ENCODE data around the gene YPEL3.
"Not testable (repeated sequence)": the region's sequence is repeated elsewhere in the genome, so short reads cannot be mapped to it uniquely, and the experiment has no call there.

The YPEL3 gene, protein sequence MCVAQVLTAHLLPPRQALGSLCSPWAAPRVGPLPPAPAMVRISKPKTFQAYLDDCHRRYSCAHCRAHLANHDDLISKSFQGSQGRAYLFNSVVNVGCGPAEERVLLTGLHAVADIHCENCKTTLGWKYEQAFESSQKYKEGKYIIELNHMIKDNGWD

GRCh38 chr16:30096105-30096861 is at the start of gene YPEL3:
Gene YPEL3, minus strand, starts transcription at chr16:30096213. Its CDS starts 731 bp downstream, at chr16:30095482.
- peak; percentile 94 for DNase-seq (ENCODE audit: low spot score)

- DNase-seq (ENCODE audit: low spot score): no peak
These were observed 49.6 kb upstream of the YPEL3 start for GRCh38 chr16:30145657-30146056.

GRCh38 chr16:30144917-30145316 is 48.9 kb upstream of the YPEL3 start:
- DNase-seq (ENCODE audit: low spot score): no peak

DNA sequence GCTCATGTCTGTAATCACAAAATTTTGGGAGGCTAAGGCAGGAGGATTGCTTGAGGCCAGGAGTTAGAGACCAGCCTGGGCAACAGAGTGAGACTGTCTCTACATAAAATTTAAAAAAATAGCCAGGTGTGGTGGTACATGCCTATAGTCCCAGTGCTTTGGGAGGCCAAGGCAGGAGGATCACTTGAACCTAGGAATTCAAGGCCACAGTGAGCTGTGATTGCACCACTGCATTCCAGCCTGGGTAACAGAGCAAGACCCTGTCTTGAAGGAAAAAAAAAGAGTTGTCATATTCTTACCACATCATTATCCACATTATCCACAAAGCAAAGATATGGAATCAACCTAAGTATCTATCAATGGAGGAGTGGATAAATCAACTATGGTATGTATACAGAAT is 48.0 kb upstream of the YPEL3 start:
- no peak for DNase-seq (ENCODE audit: low spot score)

GRCh38 chr16:30143347-30143702 is 47.3 kb upstream of the YPEL3 start:
- DNase-seq (ENCODE audit: low spot score): no peak

GRCh38 chr16:30142672-30143346 is 46.8 kb upstream of the YPEL3 start:
- no peak for DNase-seq (ENCODE audit: low spot score)

DNA sequence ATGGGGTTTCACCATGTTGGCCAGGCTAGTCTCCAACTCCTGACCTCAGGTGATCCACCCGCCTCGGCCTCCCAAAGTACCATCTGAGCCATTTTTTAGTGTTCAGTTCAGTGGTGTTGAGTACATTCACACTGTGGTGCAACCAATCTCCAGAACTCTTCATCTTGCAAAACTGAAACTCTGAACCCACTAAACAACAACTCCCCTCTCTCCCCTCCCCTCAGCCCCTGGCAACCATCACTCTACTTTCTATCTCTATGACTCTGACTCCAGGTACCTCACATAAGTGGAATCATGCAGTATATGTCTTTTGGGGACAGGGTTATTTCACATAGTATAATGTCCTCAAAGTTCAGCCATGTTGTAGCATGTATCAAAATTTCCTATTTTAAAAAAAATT is 45.7 kb upstream of the YPEL3 start:
- no peak for DNase-seq (ENCODE audit: low spot score)

DNA sequence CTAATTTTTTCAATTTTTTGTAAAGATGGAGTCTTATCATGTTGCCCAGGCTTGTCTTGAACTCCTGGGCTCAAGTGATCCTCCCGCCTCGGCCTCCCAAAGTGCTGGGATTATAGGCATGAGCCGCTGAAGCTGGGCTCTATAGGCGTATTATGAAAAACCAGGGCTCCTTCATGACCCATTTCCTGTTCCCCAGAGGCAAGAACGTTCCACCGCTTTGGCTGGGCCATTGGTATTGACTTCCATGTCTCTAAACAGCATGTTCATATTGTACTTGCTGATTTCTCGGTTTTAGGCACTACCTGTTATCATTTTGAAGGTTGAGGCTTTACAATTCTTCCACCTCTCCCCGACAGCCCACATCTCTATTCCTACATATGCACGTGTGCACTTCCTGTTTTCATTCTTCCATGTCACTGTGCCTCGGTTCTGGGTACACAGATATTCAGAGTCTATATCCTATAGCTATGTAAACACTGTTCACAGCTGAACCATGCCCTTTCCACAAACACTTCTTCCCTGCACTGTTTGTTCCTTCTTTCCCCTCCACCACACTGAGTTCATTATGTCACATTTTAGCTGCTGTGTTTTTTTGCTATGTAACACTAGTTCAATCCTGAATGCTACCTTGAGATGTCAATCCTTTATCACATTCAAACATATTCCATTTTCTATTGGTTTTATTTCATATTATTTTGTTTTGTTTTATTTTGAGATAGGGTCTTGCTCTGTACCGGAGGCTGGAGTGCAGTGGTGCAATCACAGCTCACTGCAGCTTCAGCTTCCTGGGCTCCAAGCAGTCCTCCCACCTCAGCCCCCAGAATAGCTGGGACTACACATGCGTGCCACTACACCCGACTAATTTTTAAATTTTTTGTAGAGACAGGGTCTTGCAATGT is 43.8 kb upstream of the YPEL3 start:
- DNase-seq (ENCODE audit: low spot score): peak; percentile 41

- no peak for DNase-seq (ENCODE audit: low spot score)
These were observed 41.9 kb upstream of the YPEL3 start for GRCh38 chr16:30137897-30138296.

DNA sequence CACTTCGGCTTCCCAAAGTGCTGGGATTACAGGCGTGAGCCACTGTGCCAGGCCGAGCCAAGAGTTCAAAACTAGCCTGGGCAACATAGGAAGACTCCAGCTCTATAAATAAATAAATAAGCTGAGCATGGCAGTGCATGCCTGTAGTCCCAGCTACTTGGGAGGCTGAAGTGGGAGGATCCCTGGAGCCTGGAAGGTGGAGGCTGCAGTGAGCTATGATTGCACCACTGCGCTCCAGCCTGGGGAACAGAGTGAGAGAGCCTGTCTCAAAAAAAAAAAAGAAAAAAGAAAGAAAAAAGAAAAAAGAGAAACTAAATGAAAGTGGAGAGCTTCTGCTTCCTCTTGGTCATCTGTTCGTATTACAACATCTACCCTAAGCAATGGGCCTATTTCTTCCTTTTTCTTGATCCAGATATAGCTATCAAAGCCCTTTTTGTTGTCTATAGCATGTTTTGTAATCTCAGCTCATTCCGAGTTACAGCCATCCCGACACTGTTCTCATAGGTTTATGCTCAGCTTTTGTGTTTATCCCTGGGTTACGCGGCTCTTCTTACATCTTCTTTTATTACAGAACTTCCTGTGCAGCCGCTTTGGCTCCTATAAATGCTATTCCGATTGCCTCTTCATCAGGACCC is 41.1 kb upstream of the YPEL3 start:
- no peak for DNase-seq (ENCODE audit: low spot score)

- no peak for DNase-seq (ENCODE audit: low spot score)
These were observed 36.6 kb upstream of the YPEL3 start for GRCh38 chr16:30132591-30132990.

DNA sequence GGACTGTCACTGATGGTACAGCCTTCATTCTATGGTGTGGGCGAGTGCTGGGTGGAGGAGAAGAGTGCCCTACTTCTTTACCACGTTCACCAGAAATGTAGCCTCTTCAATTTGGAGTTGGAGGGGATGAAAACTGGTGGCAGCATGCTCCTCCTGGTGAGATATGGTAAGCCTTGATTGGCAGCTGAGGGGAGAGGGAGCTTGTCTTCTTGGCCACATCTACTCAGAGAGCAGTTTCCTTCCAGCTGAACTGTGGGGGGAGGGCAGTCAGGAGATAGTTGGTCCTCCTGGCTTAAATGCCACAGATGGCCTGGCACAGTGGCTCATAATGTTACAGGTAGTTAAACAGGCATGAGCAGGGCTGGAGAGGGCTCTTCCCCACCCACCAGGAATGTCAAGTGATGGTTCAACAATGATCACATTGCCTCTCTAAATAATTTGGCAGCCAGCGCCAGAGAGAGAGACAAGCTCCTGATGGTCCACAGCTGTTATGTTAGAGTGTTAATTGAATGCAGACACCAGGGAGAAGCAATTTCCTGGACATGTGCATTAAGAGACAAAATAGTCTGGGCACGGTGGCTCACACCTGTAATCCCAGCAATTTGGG is 36.0 kb upstream of the YPEL3 start:
- DNase-seq (ENCODE audit: low spot score): no peak

DNA sequence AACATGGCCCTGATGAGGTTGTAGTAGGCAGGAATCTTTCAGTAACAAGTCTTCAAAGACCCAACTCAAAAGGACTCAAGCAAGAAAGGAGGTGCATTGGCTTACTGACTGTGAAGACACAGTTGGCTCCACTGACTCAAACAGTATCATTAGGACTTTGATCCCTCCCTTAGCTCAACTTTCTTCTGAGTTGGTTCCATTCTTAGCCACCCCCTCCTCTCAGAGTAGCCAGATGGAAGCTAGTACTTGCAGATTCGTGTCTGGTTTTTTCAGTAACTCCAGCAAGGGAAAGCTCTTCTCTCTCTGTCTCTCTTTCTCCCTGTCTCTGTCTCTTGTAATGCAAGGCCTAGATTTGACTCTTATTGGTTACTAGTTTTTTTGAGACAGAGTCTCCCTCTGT is 32.0 kb upstream of the YPEL3 start:
- DNase-seq (ENCODE audit: low spot score): no peak

GRCh38 chr16:30125690-30126089 is 29.7 kb upstream of the YPEL3 start:
- DNase-seq (ENCODE audit: low spot score): not testable (repeated sequence)

GRCh38 chr16:30124985-30125379 is 29.0 kb upstream of the YPEL3 start:
- DNase-seq (ENCODE audit: low spot score): no peak

DNA sequence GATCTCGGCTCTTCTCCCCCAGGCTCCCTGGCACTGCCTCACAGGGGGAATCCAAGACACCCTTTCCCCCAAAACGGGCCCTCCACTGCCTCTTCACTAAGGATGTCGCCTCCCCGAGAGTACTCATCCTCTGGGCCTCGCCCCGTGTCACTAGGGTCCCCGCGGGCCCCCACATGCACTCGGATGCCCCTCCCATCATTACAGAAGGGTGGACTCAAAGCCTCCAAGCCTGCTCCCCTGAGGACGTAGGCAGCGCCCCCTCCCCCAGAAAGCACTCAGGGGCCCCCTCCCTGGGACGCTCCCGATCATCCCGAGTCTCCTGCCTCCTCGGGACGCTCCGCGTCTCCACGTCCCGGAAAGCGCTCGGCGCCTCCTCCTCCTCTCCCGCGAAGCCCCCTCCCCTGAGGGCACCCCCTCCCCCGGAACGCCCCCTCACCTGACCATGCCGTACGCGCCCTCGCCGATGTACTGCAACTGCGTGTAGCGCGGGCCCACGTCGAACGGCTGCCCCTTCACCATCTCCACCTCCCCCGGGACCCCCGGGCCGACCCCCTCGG is 26.7 kb upstream of the YPEL3 start:
- DNase-seq (ENCODE audit: low spot score): no peak

GRCh38 chr16:30121741-30122571 is 25.9 kb upstream of the YPEL3 start:
- no peak for DNase-seq (ENCODE audit: low spot score)

GRCh38 chr16:30120340-30121105 is 24.5 kb upstream of the YPEL3 start:
- no peak for DNase-seq (ENCODE audit: low spot score)

- DNase-seq (ENCODE audit: low spot score): no peak
These were observed 23.4 kb upstream of the YPEL3 start for GRCh38 chr16:30119428-30119827.
